ENCODE data around the gene HECTD1. TPM values are rescaled to one million over a fixed set of nuclear protein-coding genes. Genes with fewer than 3 reads are reported as not detected.

The HECTD1 gene
- total and polyA plus RNA-seq, 11 donors = 42.4 to 185 (median 148) TPM

GRCh38 chr14:31208546-31209424 is 1.2 kb upstream of the HECTD1 start:
- H3K9me3 ChIP-seq = no peaks in the 10 kb centered on the region
- intact Hi-C loops (cut with DNase I) = loop anchor here in 7 of 10 donors (2.0 to 10.0 kb wide), 9 partner anchors 20 to 249 kb away; partner anchors contain the start of gene DTD2 (in 1 of the 7)
- H3K4me3 ChIP-seq = peak overlapping the region; percentile 30 to 97 (median 84)
- no peak for TF ChIP-seq CTCF (IDR thresholded peaks at IDR 0.05)
- no peak for TF ChIP-seq POLR2A (IDR thresholded peaks at IDR 0.05)
- no peak for ATAC-seq
- no peaks in the 10 kb centered on the region for H3K27me3 ChIP-seq
- no peak for DNase-seq
- 72 to 78% (median 73%) methylated on average over 16 of the region's 16 CpGs for WGBS, 4 donors
- H3K27ac ChIP-seq = peak overlapping the region; percentile 92 to 100 (median 98)
- H3K4me1 ChIP-seq = peaks cover 6 to 35% (median 22%) of the 10 kb centered on the region in 12 donors
- peaks cover 0 to 9% (median 4%) of the 10 kb centered on the region in 9 donors for H3K36me3 ChIP-seq

GRCh38 chr14:31207287-31207754 is 272 bp downstream of the HECTD1 start:
- 0 to 1% (median 0%) methylated on average over 7 to 59 of the region's 59 CpGs for WGBS, 4 donors

GRCh38 chr14:31206536-31207286 is 882 bp downstream of the HECTD1 start:
- Histone ChIP-seq H3K27ac (peak overlapping the region; percentile 92 to 100 (median 98)), H3K27me3 (no peaks in the 10 kb centered on the region), H3K4me3 (peak overlapping the region; percentile 74 to 97 (median 84)), H3K36me3 (peaks cover 0 to 29% (median 15%) of the 10 kb centered on the region in 9 donors), H3K4me1 (peaks cover 6 to 36% (median 23%) of the 10 kb centered on the region in 12 donors), H3K9me3 (no peaks in the 10 kb centered on the region)
- intact Hi-C loops (cut with DNase I) = loop anchor here in 7 of 10 donors (2.0 to 10.0 kb wide), 9 partner anchors 34 to 251 kb away; partner anchors contain the start of genes DTD2 (in 1 of the 7) and HEATR5A (in 1 of the 7)
- no peak for TF ChIP-seq CTCF (IDR thresholded peaks at IDR 0.05)
- no peak for TF ChIP-seq POLR2A (IDR thresholded peaks at IDR 0.05)
- DNase-seq (peak; percentile 19 to 70 (median 49)), ATAC-seq (peak in 2 of 4 donors; percentile 28)
- WGBS, 4 donors = 0 to 1% (median 1%) methylated on average over 25 to 55 of the region's 55 CpGs

More at GRCh38 chr14:31207287-31207754, 272 bp downstream of the HECTD1 start:
- Histone ChIP-seq H3K9me3 (no peaks in the 10 kb centered on the region), H3K27me3 (no peaks in the 10 kb centered on the region), H3K4me3 (peak overlapping the region; percentile 74 to 97 (median 84)), H3K36me3 (peaks cover 0 to 23% (median 13%) of the 10 kb centered on the region in 9 donors), H3K27ac (peak overlapping the region; percentile 92 to 100 (median 98)), H3K4me1 (peaks cover 6 to 35% (median 23%) of the 10 kb centered on the region in 12 donors)
- ATAC-seq = peak in 3 of 4 donors; percentile 56 to 79 (median 62)
- DNase-seq = peak in 2 of 5 donors; percentile 94 to 95
- intact Hi-C loops (cut with DNase I) = loop anchor here in 7 of 10 donors (2.0 to 10.0 kb wide), 9 partner anchors 35 to 250 kb away; partner anchors contain the start of genes DTD2 (in 1 of the 7) and HEATR5A (in 1 of the 7)
- no peak for TF ChIP-seq POLR2A (IDR thresholded peaks at IDR 0.05)
- TF ChIP-seq CTCF (IDR thresholded peaks at IDR 0.05) = no peak
